ENCODE results near the gene DHRS2.

- TF ChIP-seq CTCF (IDR thresholded peaks at IDR 0.05) = no peak
- no peak for TF ChIP-seq EZH2 (IDR thresholded peaks at IDR 0.05; ENCODE audit: borderline replicate concordance, insufficient read depth, low read depth, low read length, poor library complexity, severe bottlenecking)
Observed at GRCh38 chr14:23610815-23611289, 25.3 kb upstream of the DHRS2 start.
